ENCODE measurements around the gene FXYD6. TPM values are rescaled to one million over a fixed set of nuclear protein-coding genes. Genes with fewer than 3 reads are reported as not detected.

Gene FXYD6
- total RNA-seq, 2 experiments from 2014 or later, result not detected

DNA sequence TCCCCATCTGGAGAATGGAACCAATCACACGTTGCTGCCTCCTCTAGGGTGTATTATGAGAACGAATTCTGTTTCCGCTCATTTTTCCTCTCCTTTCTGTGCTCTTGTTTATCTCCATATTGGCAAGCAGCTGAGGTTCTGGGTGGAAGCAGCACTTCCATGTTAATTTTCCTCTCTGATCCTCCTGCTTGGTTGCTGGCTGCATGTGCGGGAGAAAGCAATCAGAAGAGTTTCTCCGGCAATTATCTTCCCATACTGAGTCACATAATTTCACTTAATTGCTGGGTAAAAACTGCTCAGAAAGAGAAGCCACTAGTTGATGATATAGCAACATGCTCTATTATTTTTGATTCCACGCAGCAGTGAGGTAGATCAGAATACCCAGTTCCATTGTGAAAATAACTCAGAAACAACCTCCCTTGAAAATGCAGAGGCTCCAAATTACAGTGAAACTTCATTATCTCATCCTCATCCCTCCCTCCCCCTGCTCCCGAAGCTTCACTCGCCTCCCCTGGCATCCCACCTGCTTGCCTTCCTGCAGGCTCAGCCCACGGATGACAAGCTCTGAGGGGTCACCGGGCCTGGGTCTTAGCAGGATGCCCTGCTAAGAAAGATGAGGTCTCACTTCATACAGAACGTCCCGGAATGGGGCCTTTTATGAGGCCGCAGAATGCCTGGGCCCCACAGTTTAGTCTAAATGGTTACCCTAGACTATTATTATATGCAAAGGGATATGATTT lies 20.4 kb downstream of the FXYD6 start:
- Mint-ChIP-seq H3K27me3 (peaks cover 30% of the 10 kb centered on the region), H3K4me1 (no peaks in the 10 kb centered on the region), H3K27ac (no peak overlapping the region), H3K4me3 (no peak overlapping the region), H3K9me3 (peaks cover 9% of the 10 kb centered on the region), H3K36me3 (ENCODE audit: low read depth) (peaks cover 8% of the 10 kb centered on the region)
- ChIA-PET CTCF (no interaction called here), POLR2A (no interaction called here)
- no peak for DNase-seq

GRCh38 chr11:117855186-117855845 lies 21.1 kb downstream of the FXYD6 start:
- H3K4me1 Mint-ChIP-seq, result peaks cover under 1% of the 10 kb centered on the region
- H3K27me3 Mint-ChIP-seq, result peaks cover 30% of the 10 kb centered on the region
- no peak for DNase-seq
- ChIA-PET CTCF (interaction anchor here (0.9 to 1.5 kb wide), 4 partner anchors 12 to 198 kb away, joined by 3 to 8 read pairs (median 4); no protein-coding TSS in a partner anchor), POLR2A (no interaction called here)
- H3K36me3 Mint-ChIP-seq (ENCODE audit: low read depth), result peaks cover 8% of the 10 kb centered on the region
- H3K27ac Mint-ChIP-seq, result no peak overlapping the region
- H3K4me3 Mint-ChIP-seq, result no peak overlapping the region
- H3K9me3 Mint-ChIP-seq, result peaks cover 9% of the 10 kb centered on the region

- Mint-ChIP-seq H3K27me3 (peaks cover 30% of the 10 kb centered on the region), H3K27ac (no peak overlapping the region), H3K36me3 (ENCODE audit: low read depth) (peaks cover 8% of the 10 kb centered on the region), H3K4me3 (no peak overlapping the region), H3K9me3 (peaks cover 9% of the 10 kb centered on the region), H3K4me1 (peaks cover 8% of the 10 kb centered on the region)
- ChIA-PET CTCF (interaction anchor here (2.8 kb wide), 1 partner anchor 94 kb away, joined by 12 read pairs; no protein-coding TSS in a partner anchor), POLR2A (no interaction called here)
- no peak for DNase-seq
These were observed 24.1 kb downstream of the FXYD6 start for GRCh38 chr11:117852309-117852708.

DNA sequence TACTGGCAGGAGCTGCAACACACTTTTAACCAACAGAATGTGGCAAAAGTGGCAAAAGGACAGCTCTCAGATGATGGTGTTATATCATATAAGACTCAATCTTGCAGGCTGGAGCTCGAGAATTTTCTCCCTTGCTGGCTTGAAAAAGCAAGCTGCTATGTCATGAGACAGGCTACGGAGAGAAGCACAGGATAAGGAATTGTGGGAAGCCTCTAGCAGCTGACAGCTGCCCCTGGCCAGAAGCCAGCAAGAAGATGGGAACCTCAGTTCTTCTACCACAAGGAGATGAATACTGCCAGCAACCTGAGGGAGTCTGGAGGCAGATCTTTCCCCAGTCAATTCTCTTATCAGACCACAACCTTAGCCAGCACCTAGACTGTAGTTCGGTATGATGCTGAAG lies 24.6 kb downstream of the FXYD6 start:
- peaks cover 30% of the 10 kb centered on the region for H3K27me3 Mint-ChIP-seq
- no peak for DNase-seq
- ChIA-PET CTCF (interaction anchor here (2.8 kb wide), 1 partner anchor 95 kb away, joined by 12 read pairs; no protein-coding TSS in a partner anchor), POLR2A (no interaction called here)
- no peak overlapping the region for H3K27ac Mint-ChIP-seq
- H3K4me1 Mint-ChIP-seq, result peaks cover 8% of the 10 kb centered on the region
- H3K9me3 Mint-ChIP-seq, result peaks cover 9% of the 10 kb centered on the region
- no peak overlapping the region for H3K4me3 Mint-ChIP-seq
- peaks cover 8% of the 10 kb centered on the region for H3K36me3 Mint-ChIP-seq (ENCODE audit: low read depth)

GRCh38 chr11:117851106-117851505 lies 25.4 kb downstream of the FXYD6 start:
- Mint-ChIP-seq H3K4me1 (peaks cover 8% of the 10 kb centered on the region), H3K36me3 (ENCODE audit: low read depth) (peaks cover 8% of the 10 kb centered on the region), H3K27me3 (peaks cover 30% of the 10 kb centered on the region), H3K9me3 (peaks cover 9% of the 10 kb centered on the region), H3K27ac (no peak overlapping the region), H3K4me3 (no peak overlapping the region)
- DNase-seq, result no peak
- POLR2A ChIA-PET, result no interaction called here
- CTCF ChIA-PET, result interaction anchor here (2.8 kb wide), 1 partner anchor 95 kb away, joined by 12 read pairs; no protein-coding TSS in a partner anchor

GRCh38 chr11:117849781-117850414 lies 26.6 kb downstream of the FXYD6 start:
- peaks cover 8% of the 10 kb centered on the region for H3K36me3 Mint-ChIP-seq (ENCODE audit: low read depth)
- ChIA-PET POLR2A (no interaction called here), CTCF (interaction anchor here (1.2 to 3.2 kb wide), 3 partner anchors 81 to 203 kb away, joined by 3 to 19 read pairs (median 12); no protein-coding TSS in a partner anchor)
- H3K9me3 Mint-ChIP-seq, result peaks cover 9% of the 10 kb centered on the region
- no peak overlapping the region for H3K27ac Mint-ChIP-seq
- peaks cover 8% of the 10 kb centered on the region for H3K4me1 Mint-ChIP-seq
- DNase-seq, result no peak
- no peak overlapping the region for H3K4me3 Mint-ChIP-seq
- peaks cover 26% of the 10 kb centered on the region for H3K27me3 Mint-ChIP-seq

- H3K27ac Mint-ChIP-seq, result no peak overlapping the region
- H3K27me3 Mint-ChIP-seq, result peaks cover 6% of the 10 kb centered on the region
- DNase-seq, result peak; percentile 85
- H3K36me3 Mint-ChIP-seq (ENCODE audit: low read depth), result no peaks in the 10 kb centered on the region
- ChIA-PET CTCF (interaction anchor here (0.7 to 7.8 kb wide), 20 partner anchors 10 to 327 kb away, joined by 3 to 171 read pairs (median 4); partner anchors contain the start of genes FXYD2 and IL10RA), POLR2A (interaction anchor here (0.6 to 2.5 kb wide), 3 partner anchors 103 to 209 kb away, joined by 3 to 11 read pairs (median 7); no protein-coding TSS in a partner anchor)
- H3K4me3 Mint-ChIP-seq, result no peak overlapping the region
- H3K4me1 Mint-ChIP-seq, result peaks cover 1% of the 10 kb centered on the region
- no peaks in the 10 kb centered on the region for H3K9me3 Mint-ChIP-seq
These were observed 32.6 kb downstream of the FXYD6 start for GRCh38 chr11:117843666-117844484.

DNA sequence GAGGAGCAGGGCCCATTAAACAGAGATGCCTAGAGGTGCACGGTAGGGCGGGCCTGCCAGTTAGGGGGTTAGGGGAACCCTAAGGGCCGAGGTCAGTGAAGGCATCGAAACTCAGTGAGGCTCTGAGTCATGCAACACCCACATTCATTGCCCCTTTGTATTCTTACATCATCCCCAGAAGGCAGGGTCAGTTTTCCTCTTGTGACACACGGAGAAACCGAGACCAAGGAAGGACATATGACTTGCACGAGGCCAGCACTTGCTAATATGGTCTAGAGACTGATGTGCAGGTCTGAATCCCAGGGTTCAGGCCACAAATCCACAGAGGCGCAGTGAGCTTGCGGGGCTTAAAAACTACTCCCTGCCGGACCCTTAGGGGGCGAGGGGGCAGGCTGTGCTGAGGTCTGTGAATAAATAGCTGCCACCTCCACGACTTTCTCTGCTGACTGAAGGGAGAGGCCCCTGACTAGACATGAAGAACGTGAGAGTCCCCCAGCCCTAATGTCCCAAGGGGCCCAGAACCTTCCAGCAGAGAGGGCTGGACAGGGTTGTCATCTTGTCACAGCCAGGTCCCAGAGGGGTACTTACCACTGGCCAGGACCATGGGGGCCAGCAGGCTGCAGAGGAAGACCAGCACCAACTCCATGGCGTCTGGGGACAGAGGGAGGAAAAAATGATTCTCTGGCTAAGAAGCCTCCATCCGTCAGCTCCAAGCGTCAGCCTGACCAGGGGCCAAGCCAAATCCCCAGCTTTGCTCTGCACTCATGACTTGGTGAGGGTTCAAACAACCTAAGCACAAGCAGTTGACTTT lies 34.1 kb downstream of the FXYD6 start:
- Mint-ChIP-seq H3K36me3 (ENCODE audit: low read depth) (no peaks in the 10 kb centered on the region), H3K4me3 (no peak overlapping the region), H3K27ac (no peak overlapping the region), H3K27me3 (peaks cover 18% of the 10 kb centered on the region), H3K9me3 (no peaks in the 10 kb centered on the region), H3K4me1 (peaks cover 6% of the 10 kb centered on the region)
- POLR2A ChIA-PET, result interaction anchor here (0.6 to 2.5 kb wide), 3 partner anchors 104 to 210 kb away, joined by 3 to 11 read pairs (median 4); no protein-coding TSS in a partner anchor
- CTCF ChIA-PET, result interaction anchor here (0.5 to 7.8 kb wide), 12 partner anchors 12 to 404 kb away, joined by 3 to 171 read pairs (median 6); partner anchors contain the start of gene FXYD2
- DNase-seq, result no peak

DNA sequence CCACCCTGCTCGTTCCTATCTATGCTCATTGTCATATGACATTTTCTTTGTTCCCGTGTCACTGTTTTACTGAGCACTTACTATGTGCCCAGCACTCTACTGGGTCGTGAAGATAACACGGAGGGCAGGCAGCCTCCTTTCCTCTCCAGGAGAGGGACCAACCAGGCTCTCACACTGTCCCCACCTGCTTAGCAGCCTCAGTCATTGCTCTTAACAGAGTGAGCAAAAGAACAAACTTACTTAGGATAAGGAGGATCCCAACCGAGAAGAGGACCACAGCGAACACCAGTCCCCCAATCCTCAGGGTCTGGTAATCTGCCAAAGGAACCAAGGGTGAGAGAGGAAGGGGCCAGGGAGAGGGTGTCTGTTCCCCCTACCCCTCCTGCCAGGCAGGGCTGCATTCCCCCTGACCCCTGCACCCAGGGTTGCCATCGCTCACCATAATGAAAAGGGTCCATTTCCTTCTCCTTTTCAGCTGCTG lies 34.9 kb downstream of the FXYD6 start:
- peaks cover 6% of the 10 kb centered on the region for H3K4me1 Mint-ChIP-seq
- peaks cover 20% of the 10 kb centered on the region for H3K27me3 Mint-ChIP-seq
- CTCF ChIA-PET, result interaction anchor here (0.6 to 7.8 kb wide), 6 partner anchors 33 to 212 kb away, joined by 3 to 171 read pairs (median 12); no protein-coding TSS in a partner anchor
- peak; percentile 10 for DNase-seq
- POLR2A ChIA-PET, result no interaction called here
- no peaks in the 10 kb centered on the region for H3K9me3 Mint-ChIP-seq
- H3K27ac Mint-ChIP-seq, result no peak overlapping the region
- no peaks in the 10 kb centered on the region for H3K36me3 Mint-ChIP-seq (ENCODE audit: low read depth)
- H3K4me3 Mint-ChIP-seq, result no peak overlapping the region

DNA sequence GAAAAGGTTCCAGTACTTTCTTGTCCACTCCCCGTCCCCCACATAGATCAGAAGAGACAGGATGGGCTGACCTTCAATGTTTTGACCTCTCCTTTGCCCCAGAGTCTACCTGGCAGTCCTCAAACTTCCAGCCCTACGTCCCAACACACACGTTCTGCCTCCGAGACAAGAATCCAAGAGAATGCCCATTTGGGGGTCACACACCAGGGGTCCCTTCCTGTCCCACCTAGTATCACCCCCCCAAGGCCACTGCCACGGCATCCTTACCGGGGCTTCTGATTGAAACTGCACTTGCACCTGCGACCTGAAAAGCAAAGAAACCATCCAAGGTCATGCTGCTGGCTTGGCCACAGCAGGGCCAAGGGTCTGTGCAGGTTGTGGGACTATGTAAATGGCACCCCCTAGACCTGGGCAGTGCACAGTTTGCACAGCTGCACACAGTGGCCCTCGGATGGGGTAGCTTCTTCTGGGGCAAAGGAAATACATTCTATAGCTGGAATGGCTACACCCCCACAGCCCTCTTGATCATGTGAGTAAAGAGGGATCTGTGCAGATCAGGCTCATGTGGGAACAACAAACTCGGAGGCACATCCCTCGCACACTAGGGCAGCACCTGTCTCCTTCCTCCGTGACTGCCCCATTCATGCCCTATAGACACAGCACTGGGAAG lies 35.4 kb downstream of the FXYD6 start:
- DNase-seq, result peak; percentile 11
- POLR2A ChIA-PET, result interaction anchor here (1.0 to 1.3 kb wide), 2 partner anchors 106 to 212 kb away, joined by 3 to 4 read pairs; no protein-coding TSS in a partner anchor
- H3K4me1 Mint-ChIP-seq, result peaks cover 6% of the 10 kb centered on the region
- CTCF ChIA-PET, result interaction anchor here (1.8 to 7.8 kb wide), 2 partner anchors 107 to 213 kb away, joined by 12 to 171 read pairs; no protein-coding TSS in a partner anchor
- peaks cover 24% of the 10 kb centered on the region for H3K27me3 Mint-ChIP-seq
- no peak overlapping the region for H3K27ac Mint-ChIP-seq
- H3K4me3 Mint-ChIP-seq, result no peak overlapping the region
- no peaks in the 10 kb centered on the region for H3K9me3 Mint-ChIP-seq
- H3K36me3 Mint-ChIP-seq (ENCODE audit: low read depth), result no peaks in the 10 kb centered on the region

All from activated CD4-positive, alpha-beta memory T cell treated with anti-CD3 and anti-CD28 coated beads, Interleukin-2, amount 10 ng/mL, durations not matched to agents 7 days and 5 days (primary cell).